AG09309 (cell line): ENCODE results near the gene SYT7.

Experiments used
- DNase-seq: peaks from one replicate; pipeline ENCODE4 v3.0.0-alpha.2; 2010; ENCODE audit warnings: low read depth
- H3K4me3 ChIP-seq: 2 replicates; pipeline ENCODE4 v1.5.1; 2011; ENCODE audit warnings: mild to moderate bottlenecking, low read depth, low read length, moderate library complexity; ENCODE audit not compliant: control insufficient read depth
- CTCF ChIP-seq: IDR thresholded peaks from 2 replicates; pipeline ENCODE4 v1.5.1; 2011; ENCODE audit warnings: mild to moderate bottlenecking, low read depth, low read length, inconsistent platforms; ENCODE audit not compliant: insufficient read depth, control insufficient read depth; ENCODE audit errors: missing control alignments

Gene SYT7

GRCh38 chr11:61555051-61555969 lies 25.6 kb downstream of the SYT7 start:
- no peak for DNase-seq
- no peak for TF ChIP-seq CTCF
- no peak overlapping the region for H3K4me3 ChIP-seq

GRCh38 chr11:61554172-61554988 lies 26.5 kb downstream of the SYT7 start:
- no peak for TF ChIP-seq CTCF
- no peak overlapping the region for H3K4me3 ChIP-seq
- DNase-seq = no peak

GRCh38 chr11:61553373-61554171 lies 27.3 kb downstream of the SYT7 start:
- no peak overlapping the region for H3K4me3 ChIP-seq
- no peak for DNase-seq
- TF ChIP-seq CTCF = no peak

GRCh38 chr11:61552108-61552635 lies 28.7 kb downstream of the SYT7 start:
- no peak overlapping the region for H3K4me3 ChIP-seq
- DNase-seq = no peak
- TF ChIP-seq CTCF = no peak

- no peak overlapping the region for H3K4me3 ChIP-seq
- TF ChIP-seq CTCF = no peak
- DNase-seq = peak; percentile 4
Observed at GRCh38 chr11:61551634-61552033, 29.2 kb downstream of the SYT7 start.

- TF ChIP-seq CTCF = no peak
- no peak for DNase-seq
- no peak overlapping the region for H3K4me3 ChIP-seq
Observed at GRCh38 chr11:61550665-61551227, 30.1 kb downstream of the SYT7 start.
